Mesenchymal stem cell (in vitro differentiated cells and primary cell): ENCODE measurements around the gene ALK.

Source experiments
- DNase-seq: peaks from one replicate; pipeline ENCODE4 v3.0.0-alpha.2; 2013
- H2AFZ ChIP-seq: one replicate; pipeline ENCODE4 v1.6.1; 2013; ENCODE audit warnings: low read depth, mild to moderate bottlenecking, control low read depth, inconsistent platforms, low read length, moderate library complexity
- H2AK5ac ChIP-seq: 2 replicates; pipeline ENCODE4 v1.6.1; 2013; ENCODE audit warnings: low read length, moderate library complexity, mild to moderate bottlenecking, inconsistent platforms; ENCODE audit not compliant: severe bottlenecking
- H2BK120ac ChIP-seq: one replicate; pipeline ENCODE4 v1.6.1; 2013; ENCODE audit warnings: low read depth, mild to moderate bottlenecking, inconsistent platforms, low read length, moderate library complexity
- H2BK12ac ChIP-seq, 2 experiments: one replicate each; pipeline ENCODE4 v1.6.1; 2013; ENCODE audit warnings: inconsistent platforms in 2 of 2, low read length in 2 of 2, mild to moderate bottlenecking in 2 of 2, moderate library complexity in 2 of 2, control low read depth in 1 of 2
- H2BK15ac ChIP-seq: one replicate; pipeline ENCODE4 v1.6.1; 2013; ENCODE audit warnings: mild to moderate bottlenecking, low read depth, inconsistent platforms; ENCODE audit not compliant: poor library complexity, severe bottlenecking
- H2BK5ac ChIP-seq: 2 replicates; pipeline ENCODE4 v1.6.1; 2013; ENCODE audit warnings: low read depth, mild to moderate bottlenecking, low read length, control low read depth, inconsistent platforms; ENCODE audit not compliant: poor library complexity, severe bottlenecking
- H3K14ac ChIP-seq, 2 experiments: one replicate each; pipeline ENCODE4 v1.6.1; 2013; ENCODE audit warnings: inconsistent platforms in 2 of 2, low read length in 2 of 2, control low read depth in 1 of 2, mild to moderate bottlenecking in 1 of 2, moderate library complexity in 1 of 2
- H3K18ac ChIP-seq, 2 experiments: one replicate each; pipeline ENCODE4 v1.6.1; 2013; ENCODE audit warnings: inconsistent platforms in 2 of 2, low read length in 2 of 2, control low read depth in 1 of 2, low read depth in 1 of 2, mild to moderate bottlenecking in 1 of 2
- H3K23ac ChIP-seq, 2 experiments: one replicate each; pipeline ENCODE4 v1.6.1; 2013; ENCODE audit warnings: inconsistent platforms in 2 of 2, low read length in 2 of 2, mild to moderate bottlenecking in 2 of 2, moderate library complexity in 2 of 2, control low read depth in 1 of 2
- H3K27ac ChIP-seq: 2 replicates; pipeline ENCODE4 v1.5.1; 2013; ENCODE audit warnings: mild to moderate bottlenecking, moderate library complexity, low read length, control low read depth, inconsistent platforms; ENCODE audit not compliant: poor library complexity, severe bottlenecking
- H3K27me3 ChIP-seq, 2 experiments: 2 replicates each; pipeline versions ENCODE4 v1.6.1 to v1.7.0; 2013; ENCODE audit warnings: low read length in 2 of 2, mild to moderate bottlenecking in 2 of 2, moderate library complexity in 2 of 2, control low read depth in 1 of 2, inconsistent platforms in 1 of 2; ENCODE audit not compliant: control insufficient read depth in 1 of 2, insufficient read depth in 1 of 2
- H3K36me3 ChIP-seq, 2 experiments: 2 replicates each; pipeline versions ENCODE4 v1.6.1 to v1.7.0; 2013; ENCODE audit warnings: low read length in 2 of 2, control low read depth in 1 of 2, inconsistent platforms in 1 of 2, low read depth in 1 of 2, mild to moderate bottlenecking in 1 of 2; ENCODE audit not compliant: insufficient read depth in 2 of 2, control insufficient read depth in 1 of 2
- H3K4ac ChIP-seq, 2 experiments: one replicate each; pipeline ENCODE4 v1.6.1; 2013; ENCODE audit warnings: inconsistent platforms in 2 of 2, low read length in 2 of 2, mild to moderate bottlenecking in 2 of 2, moderate library complexity in 2 of 2, control low read depth in 1 of 2, low read depth in 1 of 2
- H3K4me1 ChIP-seq: 2 replicates; pipeline ENCODE4 v1.6.1; 2013; ENCODE audit warnings: low read depth, low read length, control low read depth; ENCODE audit not compliant: control insufficient read depth, insufficient read depth
- H3K4me2 ChIP-seq: 2 replicates; pipeline ENCODE4 v1.6.1; 2013; ENCODE audit warnings: low read length, mild to moderate bottlenecking, inconsistent platforms; ENCODE audit not compliant: poor library complexity, severe bottlenecking
- H3K4me3 ChIP-seq, 2 experiments: 2 replicates each; pipeline versions ENCODE4 v1.5.1 to v1.7.0; 2013; ENCODE audit warnings: low read length in 2 of 2, mild to moderate bottlenecking in 2 of 2, control low read depth in 1 of 2, low read depth in 1 of 2; ENCODE audit not compliant: insufficient read depth in 1 of 2
- H3K79me1 ChIP-seq: replicated peaks from 2 replicates; pipeline ENCODE4 v1.6.1; 2013; ENCODE audit warnings: mild to moderate bottlenecking, control low read depth, low read length, inconsistent platforms; ENCODE audit not compliant: poor library complexity, severe bottlenecking
- H3K9ac ChIP-seq: 2 replicates; pipeline ENCODE4 v1.7.0; 2013; ENCODE audit warnings: mild to moderate bottlenecking, low read length, moderate library complexity
- H3K9me3 ChIP-seq: 2 replicates; pipeline ENCODE4 v1.7.0; 2013; ENCODE audit warnings: mild to moderate bottlenecking, low read length; ENCODE audit not compliant: control insufficient read depth
- H4K8ac ChIP-seq: one replicate; pipeline ENCODE4 v1.6.1; 2013; ENCODE audit warnings: inconsistent platforms, mild to moderate bottlenecking, low read length, moderate library complexity
- H4K91ac ChIP-seq: one replicate; pipeline ENCODE4 v1.6.1; 2013; ENCODE audit warnings: mild to moderate bottlenecking, low read length, inconsistent platforms
- WGBS: methylation state at CpG from one replicate; pipeline ENCODE4 v1.1.7; 2013; ENCODE audit warnings: mixed read lengths; 5-methylcytosine and 5-hydroxymethylcytosine counted together

Gene ALK

DNA sequence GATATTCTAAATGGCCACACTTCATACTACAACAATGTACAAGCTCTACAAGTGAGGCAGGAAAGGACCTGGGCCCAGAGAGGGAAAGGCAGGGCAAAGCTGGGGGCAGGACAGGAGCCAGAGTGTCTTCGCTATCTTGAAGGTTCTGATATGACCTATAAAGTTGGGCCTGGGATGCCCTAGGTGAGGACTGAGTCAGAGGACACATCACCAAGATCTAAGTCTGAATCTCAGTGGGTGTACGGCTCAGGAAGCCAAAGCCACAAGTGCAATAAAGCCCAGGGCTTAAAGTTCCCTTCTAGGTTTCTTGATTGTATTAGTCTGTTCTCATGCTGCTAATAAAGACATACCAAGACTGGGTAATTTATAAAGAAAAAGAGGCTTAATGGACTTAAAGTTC lies 219.1 kb downstream of the ALK start:
- WGBS, result 96% methylated on average over 2 of the region's 2 CpGs
- H3K36me3 ChIP-seq, result no peaks in the 10 kb centered on the region
- no peak overlapping the region for H2BK120ac ChIP-seq
- no peak overlapping the region for H3K4me3 ChIP-seq
- no peak overlapping the region for H2AK5ac ChIP-seq
- H4K91ac ChIP-seq, result no peak overlapping the region
- H3K27me3 ChIP-seq, result no peaks in the 10 kb centered on the region
- H3K9me3 ChIP-seq, result no peaks in the 10 kb centered on the region
- H3K27ac ChIP-seq, result no peak overlapping the region
- no peak overlapping the region for H3K18ac ChIP-seq
- no peak overlapping the region for H2AFZ ChIP-seq
- no peak overlapping the region for H2BK5ac ChIP-seq
- H3K79me1 ChIP-seq, result no peaks in the 10 kb centered on the region
- H3K4ac ChIP-seq, result no peak overlapping the region
- no peak overlapping the region for H2BK12ac ChIP-seq
- no peak overlapping the region for H3K14ac ChIP-seq
- no peak overlapping the region for H4K8ac ChIP-seq
- H2BK15ac ChIP-seq, result no peak overlapping the region
- no peak overlapping the region for H3K23ac ChIP-seq
- no peak overlapping the region for H3K9ac ChIP-seq
- no peak overlapping the region for H3K4me2 ChIP-seq
- DNase-seq, result no peak
- no peaks in the 10 kb centered on the region for H3K4me1 ChIP-seq

DNA sequence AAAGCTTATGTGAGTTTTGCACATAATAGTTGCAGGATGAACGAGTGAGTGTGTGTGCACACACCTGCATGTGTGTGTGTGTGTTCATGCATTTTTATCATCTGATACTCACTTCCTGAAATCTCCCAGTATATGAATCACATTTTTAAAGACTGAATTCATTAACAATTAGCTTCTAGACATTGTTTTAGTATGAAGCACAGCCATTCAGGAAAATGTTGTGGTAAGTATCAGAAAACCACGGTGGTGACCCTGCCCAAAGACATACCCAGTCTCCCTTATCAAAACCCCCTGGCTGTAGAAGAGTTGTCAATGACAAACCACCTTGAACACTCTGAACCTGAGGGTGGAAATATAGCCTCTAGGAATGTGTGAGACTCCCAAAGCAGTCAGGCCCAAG lies 220.8 kb downstream of the ALK start:
- no peaks in the 10 kb centered on the region for H3K9me3 ChIP-seq
- H3K9ac ChIP-seq, result no peak overlapping the region
- no peak overlapping the region for H3K4me3 ChIP-seq
- no peak overlapping the region for H3K18ac ChIP-seq
- no peaks in the 10 kb centered on the region for H3K36me3 ChIP-seq
- H3K4me2 ChIP-seq, result no peak overlapping the region
- no peak overlapping the region for H2BK15ac ChIP-seq
- no peaks in the 10 kb centered on the region for H3K79me1 ChIP-seq
- no peak overlapping the region for H3K23ac ChIP-seq
- H2BK5ac ChIP-seq, result no peak overlapping the region
- H3K4ac ChIP-seq, result no peak overlapping the region
- H3K4me1 ChIP-seq, result no peaks in the 10 kb centered on the region
- no peak overlapping the region for H4K8ac ChIP-seq
- no peak overlapping the region for H2AK5ac ChIP-seq
- no peak overlapping the region for H3K14ac ChIP-seq
- no peak overlapping the region for H2BK12ac ChIP-seq
- no peaks in the 10 kb centered on the region for H3K27me3 ChIP-seq
- H2BK120ac ChIP-seq, result no peak overlapping the region
- no peak overlapping the region for H3K27ac ChIP-seq
- WGBS, result no CpG with 5 or more reads among the region's 2 CpGs
- no peak overlapping the region for H4K91ac ChIP-seq
- no peak for DNase-seq
- no peak overlapping the region for H2AFZ ChIP-seq

DNA sequence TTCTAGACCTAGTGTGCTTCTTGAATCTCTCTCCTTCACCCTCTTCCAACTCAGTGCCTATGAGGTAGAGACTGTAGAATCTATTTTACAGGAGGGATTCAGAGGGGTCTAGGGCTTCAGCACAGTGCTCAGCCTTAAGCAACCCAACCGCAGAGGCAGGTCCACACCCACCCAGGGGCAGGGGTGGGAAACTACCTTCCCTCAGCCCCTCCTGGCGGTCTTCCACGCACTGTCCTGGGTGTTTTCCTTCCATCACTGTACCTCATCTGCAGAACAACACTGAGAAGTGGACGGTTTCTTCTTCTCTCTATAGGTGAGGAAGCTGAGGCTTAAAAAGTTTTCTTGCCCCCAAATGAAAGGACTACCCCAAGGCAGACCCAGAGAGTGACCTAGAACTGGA lies 222.3 kb downstream of the ALK start:
- H3K4me2 ChIP-seq, result no peak overlapping the region
- H3K18ac ChIP-seq, result no peak overlapping the region
- no peak overlapping the region for H3K23ac ChIP-seq
- no peak overlapping the region for H2BK12ac ChIP-seq
- H3K36me3 ChIP-seq, result no peaks in the 10 kb centered on the region
- no peaks in the 10 kb centered on the region for H3K9me3 ChIP-seq
- no peak overlapping the region for H3K4me3 ChIP-seq
- no peak overlapping the region for H2BK15ac ChIP-seq
- no peaks in the 10 kb centered on the region for H3K27me3 ChIP-seq
- no peak overlapping the region for H3K27ac ChIP-seq
- 100% methylated on average over 1 of the region's 4 CpGs for WGBS
- no peak overlapping the region for H2BK120ac ChIP-seq
- DNase-seq, result no peak
- H2AK5ac ChIP-seq, result no peak overlapping the region
- H3K14ac ChIP-seq, result no peak overlapping the region
- H3K4me1 ChIP-seq, result no peaks in the 10 kb centered on the region
- H4K91ac ChIP-seq, result no peak overlapping the region
- no peak overlapping the region for H4K8ac ChIP-seq
- no peak overlapping the region for H3K4ac ChIP-seq
- no peaks in the 10 kb centered on the region for H3K79me1 ChIP-seq
- no peak overlapping the region for H2AFZ ChIP-seq
- no peak overlapping the region for H2BK5ac ChIP-seq
- no peak overlapping the region for H3K9ac ChIP-seq

DNA sequence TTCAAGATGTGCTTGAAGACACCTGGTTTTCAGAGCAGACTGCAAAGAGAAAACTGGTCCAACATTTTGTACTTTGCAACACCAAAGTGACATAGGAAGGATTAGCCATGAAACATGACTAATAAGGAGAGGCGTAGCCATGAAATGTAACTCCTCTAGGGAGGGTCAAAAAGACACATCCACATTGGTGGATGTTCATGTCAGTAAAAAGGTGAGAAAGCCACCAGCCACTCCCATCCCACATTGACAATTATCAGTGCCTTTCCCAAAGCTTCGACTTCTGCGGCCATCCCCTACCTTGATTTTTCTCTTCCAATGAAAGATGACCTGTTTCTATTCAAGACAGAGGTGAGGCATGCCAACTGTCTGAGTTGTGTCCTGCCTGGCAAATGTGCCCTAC lies 223.2 kb downstream of the ALK start:
- no peak overlapping the region for H3K4me3 ChIP-seq
- no peaks in the 10 kb centered on the region for H3K9me3 ChIP-seq
- H2BK15ac ChIP-seq, result no peak overlapping the region
- DNase-seq, result no peak
- H3K14ac ChIP-seq, result no peak overlapping the region
- H3K9ac ChIP-seq, result no peak overlapping the region
- H3K4me2 ChIP-seq, result no peak overlapping the region
- H3K4ac ChIP-seq, result no peak overlapping the region
- no peak overlapping the region for H2AFZ ChIP-seq
- H3K79me1 ChIP-seq, result no peaks in the 10 kb centered on the region
- H3K4me1 ChIP-seq, result no peaks in the 10 kb centered on the region
- H3K27ac ChIP-seq, result no peak overlapping the region
- H2BK120ac ChIP-seq, result no peak overlapping the region
- H2BK5ac ChIP-seq, result no peak overlapping the region
- H4K8ac ChIP-seq, result no peak overlapping the region
- no peak overlapping the region for H3K18ac ChIP-seq
- no peak overlapping the region for H2BK12ac ChIP-seq
- no peaks in the 10 kb centered on the region for H3K27me3 ChIP-seq
- no peak overlapping the region for H3K23ac ChIP-seq
- no peaks in the 10 kb centered on the region for H3K36me3 ChIP-seq
- no peak overlapping the region for H4K91ac ChIP-seq
- 76% methylated on average over 3 of the region's 3 CpGs for WGBS
- no peak overlapping the region for H2AK5ac ChIP-seq
